Fibroblast of the conjunctiva (primary cell): ENCODE measurements around the gene GPAT2.
A peak's percentile ranks its signal among the peaks of the same experiment; 100 is the strongest.
"Not testable (repeated sequence)": the region's sequence is repeated elsewhere in the genome, so short reads cannot be mapped to it uniquely, and the experiment has no call there.

Experiments used
- DNase-seq: peaks from one replicate; pipeline ENCODE4 v3.0.0-alpha.2; 2010; ENCODE audit warnings: low read depth

GPAT2 gene

DNA sequence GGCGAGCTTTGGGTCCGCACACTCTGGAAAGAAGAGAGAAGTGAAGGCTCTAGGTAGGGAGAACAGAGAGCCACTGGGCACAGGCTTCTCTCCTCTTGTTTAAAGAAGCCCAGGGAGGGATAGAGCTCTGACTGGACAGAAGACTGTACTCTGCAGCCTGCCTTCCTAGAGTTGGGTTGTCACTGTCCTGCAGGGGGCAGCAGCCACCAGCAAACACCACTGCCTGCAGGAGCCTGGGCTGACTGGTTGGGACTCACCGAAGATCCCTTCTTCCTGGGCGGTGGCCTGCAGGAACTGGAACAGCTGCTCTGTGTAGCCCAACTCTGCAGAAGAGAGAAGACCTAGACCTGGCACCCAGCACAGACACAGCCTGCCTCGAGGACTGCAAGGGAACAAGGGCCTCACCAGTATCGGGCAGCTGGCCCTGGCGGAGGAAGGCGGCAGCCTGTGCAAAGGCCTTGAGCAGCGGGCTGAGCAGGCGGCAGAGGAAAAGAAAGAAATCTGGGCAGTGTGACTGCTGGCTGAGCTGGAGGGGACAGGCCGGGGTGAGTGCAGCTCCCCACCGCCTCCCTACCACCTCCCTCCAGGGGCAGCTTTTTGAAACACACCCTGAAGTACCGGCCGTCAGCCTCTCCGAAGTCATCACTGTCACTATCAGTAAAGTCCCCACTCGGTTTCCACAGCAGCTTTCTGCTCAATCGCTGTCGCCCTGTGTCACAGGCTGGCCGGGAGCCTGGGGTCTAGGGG is 11.8 kb downstream of the GPAT2 start:
- peak; percentile 61 for DNase-seq

DNA sequence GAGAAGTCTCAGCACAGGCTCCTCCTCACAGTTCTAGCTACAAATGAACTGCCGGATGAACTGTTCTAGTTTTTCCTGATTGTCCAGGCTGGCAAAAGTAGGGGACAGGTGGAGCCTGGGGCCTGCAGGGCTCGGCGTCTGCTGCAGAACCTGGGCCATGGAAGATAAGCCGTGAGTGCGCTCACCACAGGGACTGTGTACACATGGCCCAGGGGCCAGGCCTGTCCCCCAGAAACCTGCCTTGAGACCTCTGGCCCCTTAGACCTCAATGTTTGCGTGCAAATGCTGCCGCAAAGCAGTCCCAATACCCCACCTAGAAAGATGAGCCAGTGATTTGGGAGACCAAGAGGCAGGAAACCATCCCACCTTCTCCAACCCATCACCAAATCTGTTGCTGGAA is 12.6 kb downstream of the GPAT2 start:
- not testable (repeated sequence) for DNase-seq

DNA sequence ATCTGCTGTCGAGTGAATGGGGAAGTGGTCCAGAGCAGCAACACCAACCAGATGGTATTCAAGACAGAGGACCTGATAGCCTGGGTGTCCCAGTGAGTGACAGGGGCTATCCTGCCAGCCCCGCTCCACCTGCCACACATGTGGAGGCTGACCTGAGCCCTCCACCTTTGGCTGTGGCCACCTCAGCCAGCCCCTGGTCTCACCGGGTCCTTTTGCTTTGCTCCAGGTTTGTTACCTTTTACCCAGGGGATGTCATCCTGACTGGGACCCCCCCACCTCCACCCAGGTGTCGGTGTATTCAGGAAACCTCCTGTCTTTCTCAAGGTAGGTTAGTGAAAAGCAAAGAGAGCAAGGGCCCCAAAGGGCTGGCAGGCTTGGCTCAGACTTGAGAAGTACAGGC is 13.6 kb downstream of the GPAT2 start:
- not testable (repeated sequence) for DNase-seq

DNA sequence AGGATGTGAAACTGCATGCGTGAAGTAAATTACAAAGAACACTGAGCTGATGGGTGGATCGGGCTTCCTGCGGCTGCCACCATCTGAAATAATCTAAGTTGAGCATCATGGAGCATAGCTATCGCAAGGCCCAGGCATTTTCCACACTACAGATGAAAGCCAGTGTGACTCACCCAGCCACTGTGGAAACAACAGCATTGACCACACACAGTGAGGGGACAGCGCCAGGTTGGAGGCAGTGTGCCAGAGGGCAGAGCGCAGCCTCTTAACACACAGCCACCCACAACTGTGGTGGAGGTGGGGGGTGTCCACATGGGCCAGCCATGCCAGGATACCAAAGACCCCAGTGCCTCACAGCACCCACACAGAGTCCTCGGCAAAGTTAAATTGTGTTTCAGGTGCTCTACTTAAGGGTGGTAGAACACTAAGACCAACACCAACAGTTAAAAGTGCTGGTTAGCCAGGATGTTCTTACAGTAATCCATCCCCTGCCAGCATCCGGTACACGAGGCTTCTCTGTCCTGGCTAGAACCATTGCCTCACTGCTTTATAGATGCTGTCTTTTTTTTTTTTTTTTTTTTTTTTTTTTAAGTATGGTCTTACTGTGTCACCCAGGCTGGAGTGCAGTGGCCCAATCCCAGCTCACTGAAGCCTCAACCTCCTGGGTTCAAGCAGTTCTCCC is 14.7 kb downstream of the GPAT2 start:
- DNase-seq = not testable (repeated sequence)

DNA sequence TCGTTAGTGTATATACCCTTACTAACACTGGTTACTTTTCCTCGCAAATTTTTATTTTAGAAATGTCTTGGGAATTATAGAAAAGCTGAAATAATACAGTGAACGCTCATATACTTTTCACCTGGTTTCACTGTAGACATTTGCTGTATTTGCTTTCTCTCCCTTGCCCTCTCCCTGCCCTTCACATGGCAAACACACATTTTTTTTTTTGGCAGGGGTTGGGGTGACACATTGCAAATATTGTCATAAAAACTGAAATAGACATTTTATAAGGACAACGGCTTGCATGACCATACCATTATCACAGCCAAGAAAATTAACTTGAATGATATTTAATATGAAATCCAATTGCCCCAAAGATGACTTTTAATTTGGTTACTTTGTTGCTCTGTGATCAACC is 18.4 kb downstream of the GPAT2 start:
- not testable (repeated sequence) for DNase-seq

DNA sequence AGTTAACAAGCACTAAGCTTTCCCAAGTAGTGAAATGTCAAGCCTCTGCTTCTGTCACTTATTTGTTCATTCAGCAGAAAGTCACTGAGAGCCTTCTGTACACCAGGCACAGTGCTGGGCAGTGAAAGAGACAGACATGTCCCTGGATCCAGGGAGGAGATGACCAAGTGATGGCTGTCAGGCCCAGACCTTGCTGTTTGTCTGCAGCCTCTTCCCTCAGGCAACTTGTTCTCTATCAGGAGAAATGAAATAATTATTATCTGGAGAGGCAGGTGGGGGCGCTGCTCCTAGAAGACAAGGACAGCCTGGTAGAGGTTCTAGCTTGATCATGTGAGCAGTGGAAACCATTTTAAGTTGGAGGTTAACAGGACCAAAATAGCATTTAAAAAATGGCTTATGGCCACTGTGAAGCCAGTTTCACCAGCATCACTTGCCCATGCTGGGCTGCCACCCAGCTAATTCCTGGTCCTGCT is 21.9 kb downstream of the GPAT2 start:
- not testable (repeated sequence) for DNase-seq

DNA sequence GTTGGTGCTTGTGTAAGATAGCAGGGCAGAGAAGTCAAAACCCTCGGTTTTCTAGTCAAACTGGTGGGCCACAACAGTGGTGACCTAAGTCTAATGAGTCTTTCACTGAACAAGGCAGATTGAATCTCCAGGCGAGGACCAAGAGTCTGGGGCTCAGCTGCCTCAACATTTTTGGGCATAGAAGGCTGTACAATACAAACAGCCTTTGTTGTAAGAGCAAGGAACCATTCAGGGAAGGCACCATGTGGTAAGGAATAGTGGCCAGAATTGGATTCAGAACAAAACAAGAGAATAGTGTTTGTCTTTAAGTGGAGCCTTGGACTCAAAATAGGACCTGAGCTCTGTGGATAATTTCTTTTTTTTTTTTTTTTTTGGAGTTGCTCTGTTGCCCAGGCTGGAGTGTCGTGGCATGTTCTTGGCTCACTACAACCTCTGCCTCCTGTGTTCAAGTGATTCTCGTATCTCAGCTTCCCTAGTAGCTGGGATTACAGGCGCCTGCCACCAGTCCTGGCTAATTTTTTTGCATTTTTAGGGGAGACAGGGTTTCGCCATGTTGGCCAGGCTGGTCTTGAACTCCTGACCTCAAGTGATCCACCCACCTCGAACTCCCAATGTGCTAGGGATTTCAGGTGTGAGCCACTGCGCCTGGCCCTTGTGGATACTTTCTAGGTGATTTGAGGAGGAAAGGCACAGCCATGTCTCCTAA is 22.5 kb downstream of the GPAT2 start:
- not testable (repeated sequence) for DNase-seq

DNA sequence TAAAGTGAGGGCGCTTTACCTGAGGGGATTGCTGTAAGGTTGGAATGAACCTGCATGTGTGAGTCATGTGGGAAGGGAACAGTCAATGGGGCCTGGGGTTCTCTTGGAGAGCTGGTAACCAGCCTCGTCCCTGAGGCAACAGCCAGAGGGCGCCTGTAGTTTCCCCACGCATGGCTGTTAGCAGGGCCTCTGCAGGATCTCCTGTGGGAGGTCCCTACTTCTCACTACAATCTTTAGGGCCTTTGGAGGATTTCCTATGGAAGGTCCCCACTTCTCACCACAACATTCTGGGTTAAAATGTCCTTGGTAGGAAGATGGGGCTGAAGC is 23.6 kb downstream of the GPAT2 start:
- DNase-seq = not testable (repeated sequence)

DNA sequence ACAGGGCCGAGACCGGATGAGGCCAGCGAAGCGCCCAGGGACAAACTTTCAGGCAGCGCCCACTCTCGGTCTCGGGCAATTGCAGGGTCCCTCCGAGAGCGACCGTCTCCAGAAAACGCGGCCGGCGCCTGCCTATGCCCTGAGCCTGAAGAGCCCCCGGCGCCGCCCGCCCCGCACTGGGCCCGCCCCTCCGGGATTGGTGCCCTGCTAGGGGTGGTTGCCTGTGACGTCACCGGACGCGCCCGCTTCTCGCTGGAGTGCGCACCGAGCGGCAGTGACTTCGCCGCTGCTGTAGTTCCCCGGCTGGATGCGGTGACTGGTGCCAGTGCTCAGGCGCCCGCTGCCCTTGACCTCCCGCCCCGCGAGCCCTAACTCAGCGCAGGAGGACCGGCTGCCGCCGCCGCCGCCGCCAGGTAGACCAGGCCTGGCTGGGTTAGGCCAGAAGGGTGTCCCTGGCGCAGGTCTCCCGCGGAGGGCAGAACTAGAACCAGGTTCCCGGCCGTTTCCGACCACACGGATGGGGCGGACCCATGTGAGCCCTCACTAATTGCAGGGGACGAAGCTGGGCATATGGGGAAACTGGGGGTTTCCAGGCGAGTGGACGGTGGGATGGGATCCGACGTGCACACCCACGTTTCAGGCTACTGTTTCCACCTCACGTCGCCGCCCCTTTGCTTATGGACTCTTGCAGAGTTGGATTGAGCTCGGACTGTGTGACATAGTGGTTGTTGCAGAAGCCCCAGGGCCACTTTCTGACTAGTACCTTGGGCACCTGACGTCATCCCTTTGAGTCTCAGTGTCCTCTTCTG is 24.2 kb downstream of the GPAT2 start:
- peak; percentile 46 for DNase-seq

DNA sequence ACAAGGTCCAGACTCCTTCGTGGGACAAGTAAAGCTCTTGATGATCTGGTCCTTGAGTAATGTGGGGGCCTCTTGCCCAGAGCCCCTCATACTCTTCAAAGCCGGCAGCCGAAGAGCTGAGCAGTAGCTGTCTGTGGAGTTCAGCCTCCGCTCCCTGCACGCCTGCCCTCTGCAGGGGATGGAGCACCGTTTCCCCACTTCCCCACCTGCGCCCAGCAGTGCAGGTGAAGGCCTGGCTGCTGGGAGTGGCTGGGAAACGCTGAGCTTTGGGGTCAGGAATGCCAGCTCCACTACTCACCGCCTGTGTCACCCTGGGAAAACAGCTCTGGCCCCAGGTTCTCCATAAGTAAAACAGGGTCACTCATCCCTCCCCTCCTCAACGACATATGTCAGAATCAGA is 24.9 kb downstream of the GPAT2 start:
- not testable (repeated sequence) for DNase-seq

DNA sequence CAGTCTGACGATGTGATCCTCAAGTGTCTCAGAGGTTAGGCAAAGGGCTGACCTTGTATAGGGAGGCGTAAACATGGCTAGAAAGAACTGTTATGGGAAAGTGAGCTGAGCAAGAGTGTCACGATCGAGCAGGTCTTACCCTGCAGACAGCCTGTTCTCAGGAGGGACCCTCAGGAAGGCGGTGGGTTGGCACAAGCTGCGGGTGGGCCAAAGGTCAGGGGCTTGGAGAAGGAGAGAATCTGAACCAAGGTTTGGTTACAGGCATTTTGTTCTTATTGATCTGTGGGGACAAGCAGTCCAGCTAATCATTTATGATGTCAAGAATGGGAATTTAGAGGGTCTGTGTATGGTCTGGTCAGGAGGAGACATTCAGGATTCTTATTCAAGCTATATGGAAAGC is 26.7 kb downstream of the GPAT2 start:
- DNase-seq = not testable (repeated sequence)

DNA sequence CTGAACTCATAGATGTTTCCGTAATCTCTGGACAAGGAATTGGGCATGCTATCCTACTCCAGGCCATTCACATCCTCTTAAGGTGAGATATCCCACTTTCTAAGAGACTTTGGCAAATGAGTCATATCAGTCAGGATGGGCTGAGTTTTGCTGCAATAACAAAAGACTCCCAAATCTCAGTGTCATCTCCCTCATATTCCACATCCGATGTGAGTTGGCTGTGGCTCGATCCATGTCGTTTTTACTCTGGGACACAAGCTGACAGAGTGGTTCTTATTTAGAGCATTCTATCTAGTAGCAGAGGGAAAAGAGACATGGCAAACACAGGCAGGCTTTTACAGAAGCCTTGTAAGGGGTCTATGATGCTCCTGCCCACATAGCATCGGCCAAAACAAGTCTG is 28.5 kb downstream of the GPAT2 start:
- not testable (repeated sequence) for DNase-seq

DNA sequence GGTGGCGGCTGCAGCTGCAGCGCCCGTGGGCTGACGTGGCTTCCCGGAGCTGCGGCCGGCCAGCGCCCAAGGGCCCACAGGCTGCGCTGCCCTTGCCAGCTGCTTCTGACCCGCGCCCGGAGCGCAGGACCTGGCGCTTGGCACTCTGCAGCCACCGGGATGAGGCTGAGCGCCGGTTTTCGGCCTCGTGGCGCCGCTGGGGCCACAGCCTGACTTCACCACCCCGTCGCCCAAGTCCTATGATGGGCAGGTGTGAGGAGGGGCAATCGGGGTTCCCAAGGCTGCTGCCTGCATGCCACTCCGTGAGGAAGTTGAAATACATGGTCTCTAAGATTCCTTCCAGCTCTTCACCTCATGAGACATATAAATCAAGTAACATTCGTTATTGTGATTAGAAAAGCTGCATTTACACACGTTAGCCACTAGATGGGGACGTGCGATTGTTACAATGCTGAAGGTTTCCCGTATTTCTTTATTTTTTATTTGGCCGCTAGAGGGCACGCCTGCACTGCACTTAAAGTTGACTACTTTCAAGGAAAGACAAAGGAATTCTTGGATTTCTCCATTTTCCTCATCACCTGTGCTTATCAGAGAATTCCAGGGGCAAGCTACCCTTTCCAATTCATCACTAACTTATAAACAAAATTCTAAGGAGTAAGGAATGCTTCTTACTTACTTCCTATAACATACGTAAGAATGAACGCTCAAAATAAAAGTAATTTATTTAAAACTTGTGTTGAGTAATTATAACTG is 42.0 kb downstream of the GPAT2 start:
- DNase-seq = not testable (repeated sequence)

DNA sequence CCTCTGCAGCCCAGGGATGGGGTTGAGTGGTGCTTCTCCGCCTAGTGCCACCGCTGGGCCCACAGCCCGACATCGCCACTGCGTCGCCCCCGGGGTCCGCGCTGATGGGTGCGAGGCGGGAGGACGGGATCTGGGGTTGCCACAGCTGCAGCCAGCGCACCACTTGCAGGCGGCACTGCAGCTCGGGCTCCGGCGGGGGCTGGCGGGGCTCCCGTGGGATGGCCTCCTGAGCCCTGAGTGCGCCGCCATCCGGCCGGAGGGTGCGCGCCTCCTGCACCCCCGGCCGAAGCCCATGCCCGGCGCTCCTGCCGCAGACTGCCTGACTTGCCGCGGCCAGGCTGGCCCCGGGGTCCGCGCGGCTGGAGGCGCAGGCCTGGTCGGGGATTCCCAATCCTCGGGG is 42.6 kb downstream of the GPAT2 start:
- not testable (repeated sequence) for DNase-seq

DNA sequence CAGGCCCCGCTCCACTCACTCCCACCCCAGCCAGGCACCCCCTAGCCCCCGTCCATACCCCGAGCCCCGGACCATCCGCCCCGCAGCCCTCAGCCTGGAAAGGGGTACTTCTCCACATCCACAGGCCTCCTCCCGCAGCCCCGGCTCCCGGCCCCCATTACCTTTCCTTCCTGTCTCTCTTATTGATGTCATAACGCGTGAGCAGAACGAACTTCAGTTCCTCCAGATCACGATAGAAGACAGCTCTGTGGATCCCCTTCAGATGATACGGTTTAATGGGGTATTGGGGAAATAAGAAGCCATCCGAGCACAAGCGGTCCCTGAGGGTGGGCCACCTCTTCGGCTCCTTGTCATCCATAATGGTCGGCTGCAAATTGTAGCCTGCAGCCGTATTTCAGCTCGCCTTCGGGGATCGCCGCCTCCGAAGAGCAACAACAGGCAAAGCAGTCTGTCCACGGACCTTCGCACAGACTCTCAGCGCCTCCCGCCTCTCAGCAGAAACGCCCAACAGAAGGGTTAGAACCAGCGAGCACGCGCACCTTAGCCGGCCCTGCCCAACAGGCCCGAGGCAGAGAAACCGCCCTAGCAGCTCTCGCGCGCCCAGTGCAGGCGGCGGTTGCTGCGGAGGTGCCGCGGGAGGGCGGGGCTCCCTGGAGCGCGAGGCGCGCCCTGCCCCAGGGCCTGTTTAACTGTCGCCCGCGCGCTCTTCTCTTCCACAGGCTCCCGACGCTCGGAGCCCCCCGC is 43.2 kb downstream of the GPAT2 start, which contains the start of gene ANKRD36C:
Gene ANKRD36C (minus strand): TSS at position 474 of the 744 bp plus-strand sequence. CDS start 116 bp downstream, at position 358.
- not testable (repeated sequence) for DNase-seq

DNA sequence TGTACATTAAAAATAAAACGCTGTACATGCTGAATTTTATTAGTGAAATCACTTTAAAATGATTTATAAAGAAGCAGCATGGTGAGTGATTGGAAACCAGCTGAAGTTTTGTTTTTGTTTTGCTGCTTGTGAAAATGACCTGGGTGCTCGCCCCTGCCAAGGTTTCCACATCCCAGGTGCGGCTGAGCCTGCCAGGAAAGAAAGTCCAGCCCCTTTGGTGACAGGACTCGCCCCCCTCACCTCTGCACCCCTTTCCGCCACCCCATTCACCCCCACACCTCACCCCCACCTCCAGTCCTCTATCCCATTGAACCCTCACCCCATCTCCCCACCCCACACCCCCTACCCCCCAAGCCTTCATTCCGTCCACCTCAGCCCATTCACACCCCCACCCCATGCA is 43.8 kb downstream of the GPAT2 start:
- DNase-seq = not testable (repeated sequence)
